ENCODE data around the gene CIRBP. TPM values are rescaled to one million over a fixed set of nuclear protein-coding genes. Genes with fewer than 3 reads are reported as not detected.

The CIRBP gene
- total and polyA plus RNA-seq, 2 of the 13 experiments (the other 11 are each of a cell fraction or from before 2014, with no cell fraction given) = 133 to 140 TPM

DNA sequence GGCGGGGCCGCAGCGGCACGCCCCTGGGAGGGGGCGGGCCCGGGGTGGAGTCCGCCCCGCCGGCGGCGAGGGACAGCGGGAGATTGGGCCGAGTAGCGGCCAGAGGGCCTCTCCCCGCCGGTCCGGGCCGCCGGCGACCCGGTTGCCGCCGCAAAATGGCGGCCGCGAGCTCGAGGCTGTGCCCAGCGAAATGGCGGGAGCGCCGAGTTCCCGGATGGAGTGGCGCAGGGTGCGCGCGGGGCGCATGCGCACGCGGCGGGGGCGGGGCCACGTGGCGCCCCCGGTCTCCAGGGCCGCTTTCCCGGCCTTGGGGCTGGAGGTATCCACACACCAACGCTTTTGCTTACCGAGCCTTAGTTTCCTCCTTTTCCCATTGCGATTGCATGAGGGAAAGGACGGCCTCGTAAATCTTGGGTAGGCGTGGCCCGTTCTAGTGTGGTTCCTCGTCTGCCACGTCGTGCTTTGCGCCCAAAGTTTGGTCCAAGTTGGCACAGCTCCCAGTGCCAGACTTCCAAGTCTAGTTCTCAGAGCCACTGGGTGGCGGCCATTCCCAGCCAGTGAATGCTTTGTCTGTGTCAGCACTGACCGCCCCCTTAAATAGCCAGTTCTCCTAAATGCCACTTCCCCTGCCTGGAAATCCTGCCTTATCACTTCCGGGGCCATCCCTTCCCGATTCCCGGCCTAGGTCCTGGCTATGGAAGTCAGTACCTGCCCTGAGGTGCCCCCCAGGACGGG is 513 bp downstream of the CIRBP start (continued):
- peak; percentile 40 for TF ChIP-seq RXRA (CRISPR knock-in tag; IDR thresholded peaks at IDR 0.05)
- TF ChIP-seq TOE1 (CRISPR knock-in tag; IDR thresholded peaks at IDR 0.05) = peak; percentile 20; the same call in 1 of the 2 replicates
- TF ChIP-seq POLR2A (IDR thresholded peaks at IDR 0.05; ENCODE audit: insufficient read depth in 1 of 2, low read depth in 2 of 2, low read length in 2 of 2) = peak in 1 of 2 experiments; percentile 89; a peak in 2 of 4 replicates
- no peak for TF ChIP-seq FOXA1 (IDR thresholded peaks at IDR 0.05)
- no peak; the same call in 1 of the 2 replicates for TF ChIP-seq FOXA1 (CRISPR knock-in tag; IDR thresholded peaks at IDR 0.05)
- TF ChIP-seq SMARCC2 (IDR thresholded peaks at IDR 0.05) = no peak
- TF ChIP-seq, protein P1, sequence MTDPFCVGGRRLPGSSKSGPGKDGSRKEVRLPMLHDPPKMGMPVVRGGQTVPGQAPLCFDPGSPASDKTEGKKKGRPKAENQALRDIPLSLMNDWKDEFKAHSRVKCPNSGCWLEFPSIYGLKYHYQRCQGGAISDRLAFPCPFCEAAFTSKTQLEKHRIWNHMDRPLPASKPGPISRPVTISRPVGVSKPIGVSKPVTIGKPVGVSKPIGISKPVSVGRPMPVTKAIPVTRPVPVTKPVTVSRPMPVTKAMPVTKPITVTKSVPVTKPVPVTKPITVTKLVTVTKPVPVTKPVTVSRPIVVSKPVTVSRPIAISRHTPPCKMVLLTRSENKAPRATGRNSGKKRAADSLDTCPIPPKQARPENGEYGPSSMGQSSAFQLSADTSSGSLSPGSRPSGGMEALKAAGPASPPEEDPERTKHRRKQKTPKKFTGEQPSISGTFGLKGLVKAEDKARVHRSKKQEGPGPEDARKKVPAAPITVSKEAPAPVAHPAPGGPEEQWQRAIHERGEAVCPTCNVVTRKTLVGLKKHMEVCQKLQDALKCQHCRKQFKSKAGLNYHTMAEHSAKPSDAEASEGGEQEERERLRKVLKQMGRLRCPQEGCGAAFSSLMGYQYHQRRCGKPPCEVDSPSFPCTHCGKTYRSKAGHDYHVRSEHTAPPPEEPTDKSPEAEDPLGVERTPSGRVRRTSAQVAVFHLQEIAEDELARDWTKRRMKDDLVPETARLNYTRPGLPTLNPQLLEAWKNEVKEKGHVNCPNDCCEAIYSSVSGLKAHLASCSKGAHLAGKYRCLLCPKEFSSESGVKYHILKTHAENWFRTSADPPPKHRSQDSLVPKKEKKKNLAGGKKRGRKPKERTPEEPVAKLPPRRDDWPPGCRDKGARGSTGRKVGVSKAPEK (CRISPR knock-in tag; IDR thresholded peaks at IDR 0.05; ENCODE audit: borderline replicate concordance) = no peak
- TF ChIP-seq SIN3B (IDR thresholded peaks at IDR 0.05; ENCODE audit: low read length) = peak; percentile 19; the same call in 1 of the 2 replicates
- TF ChIP-seq, protein P2, sequence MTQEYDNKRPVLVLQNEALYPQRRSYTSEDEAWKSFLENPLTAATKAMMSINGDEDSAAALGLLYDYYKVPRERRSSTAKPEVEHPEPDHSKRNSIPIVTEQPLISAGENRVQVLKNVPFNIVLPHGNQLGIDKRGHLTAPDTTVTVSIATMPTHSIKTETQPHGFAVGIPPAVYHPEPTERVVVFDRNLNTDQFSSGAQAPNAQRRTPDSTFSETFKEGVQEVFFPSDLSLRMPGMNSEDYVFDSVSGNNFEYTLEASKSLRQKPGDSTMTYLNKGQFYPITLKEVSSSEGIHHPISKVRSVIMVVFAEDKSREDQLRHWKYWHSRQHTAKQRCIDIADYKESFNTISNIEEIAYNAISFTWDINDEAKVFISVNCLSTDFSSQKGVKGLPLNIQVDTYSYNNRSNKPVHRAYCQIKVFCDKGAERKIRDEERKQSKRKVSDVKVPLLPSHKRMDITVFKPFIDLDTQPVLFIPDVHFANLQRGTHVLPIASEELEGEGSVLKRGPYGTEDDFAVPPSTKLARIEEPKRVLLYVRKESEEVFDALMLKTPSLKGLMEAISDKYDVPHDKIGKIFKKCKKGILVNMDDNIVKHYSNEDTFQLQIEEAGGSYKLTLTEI (CRISPR knock-in tag; conservative IDR thresholded peaks at IDR 0.05) = no peak
- TF ChIP-seq, protein P3, sequence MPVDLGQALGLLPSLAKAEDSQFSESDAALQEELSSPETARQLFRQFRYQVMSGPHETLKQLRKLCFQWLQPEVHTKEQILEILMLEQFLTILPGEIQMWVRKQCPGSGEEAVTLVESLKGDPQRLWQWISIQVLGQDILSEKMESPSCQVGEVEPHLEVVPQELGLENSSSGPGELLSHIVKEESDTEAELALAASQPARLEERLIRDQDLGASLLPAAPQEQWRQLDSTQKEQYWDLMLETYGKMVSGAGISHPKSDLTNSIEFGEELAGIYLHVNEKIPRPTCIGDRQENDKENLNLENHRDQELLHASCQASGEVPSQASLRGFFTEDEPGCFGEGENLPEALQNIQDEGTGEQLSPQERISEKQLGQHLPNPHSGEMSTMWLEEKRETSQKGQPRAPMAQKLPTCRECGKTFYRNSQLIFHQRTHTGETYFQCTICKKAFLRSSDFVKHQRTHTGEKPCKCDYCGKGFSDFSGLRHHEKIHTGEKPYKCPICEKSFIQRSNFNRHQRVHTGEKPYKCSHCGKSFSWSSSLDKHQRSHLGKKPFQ (CRISPR knock-in tag; IDR thresholded peaks at IDR 0.05; ENCODE audit: insufficient replicate concordance) = no peak
- peak; percentile 20 for TF ChIP-seq AGO1 (IDR thresholded peaks at IDR 0.05; ENCODE audit: low read depth, low read length, poor library complexity, severe bottlenecking)
- TF ChIP-seq, protein P4, sequence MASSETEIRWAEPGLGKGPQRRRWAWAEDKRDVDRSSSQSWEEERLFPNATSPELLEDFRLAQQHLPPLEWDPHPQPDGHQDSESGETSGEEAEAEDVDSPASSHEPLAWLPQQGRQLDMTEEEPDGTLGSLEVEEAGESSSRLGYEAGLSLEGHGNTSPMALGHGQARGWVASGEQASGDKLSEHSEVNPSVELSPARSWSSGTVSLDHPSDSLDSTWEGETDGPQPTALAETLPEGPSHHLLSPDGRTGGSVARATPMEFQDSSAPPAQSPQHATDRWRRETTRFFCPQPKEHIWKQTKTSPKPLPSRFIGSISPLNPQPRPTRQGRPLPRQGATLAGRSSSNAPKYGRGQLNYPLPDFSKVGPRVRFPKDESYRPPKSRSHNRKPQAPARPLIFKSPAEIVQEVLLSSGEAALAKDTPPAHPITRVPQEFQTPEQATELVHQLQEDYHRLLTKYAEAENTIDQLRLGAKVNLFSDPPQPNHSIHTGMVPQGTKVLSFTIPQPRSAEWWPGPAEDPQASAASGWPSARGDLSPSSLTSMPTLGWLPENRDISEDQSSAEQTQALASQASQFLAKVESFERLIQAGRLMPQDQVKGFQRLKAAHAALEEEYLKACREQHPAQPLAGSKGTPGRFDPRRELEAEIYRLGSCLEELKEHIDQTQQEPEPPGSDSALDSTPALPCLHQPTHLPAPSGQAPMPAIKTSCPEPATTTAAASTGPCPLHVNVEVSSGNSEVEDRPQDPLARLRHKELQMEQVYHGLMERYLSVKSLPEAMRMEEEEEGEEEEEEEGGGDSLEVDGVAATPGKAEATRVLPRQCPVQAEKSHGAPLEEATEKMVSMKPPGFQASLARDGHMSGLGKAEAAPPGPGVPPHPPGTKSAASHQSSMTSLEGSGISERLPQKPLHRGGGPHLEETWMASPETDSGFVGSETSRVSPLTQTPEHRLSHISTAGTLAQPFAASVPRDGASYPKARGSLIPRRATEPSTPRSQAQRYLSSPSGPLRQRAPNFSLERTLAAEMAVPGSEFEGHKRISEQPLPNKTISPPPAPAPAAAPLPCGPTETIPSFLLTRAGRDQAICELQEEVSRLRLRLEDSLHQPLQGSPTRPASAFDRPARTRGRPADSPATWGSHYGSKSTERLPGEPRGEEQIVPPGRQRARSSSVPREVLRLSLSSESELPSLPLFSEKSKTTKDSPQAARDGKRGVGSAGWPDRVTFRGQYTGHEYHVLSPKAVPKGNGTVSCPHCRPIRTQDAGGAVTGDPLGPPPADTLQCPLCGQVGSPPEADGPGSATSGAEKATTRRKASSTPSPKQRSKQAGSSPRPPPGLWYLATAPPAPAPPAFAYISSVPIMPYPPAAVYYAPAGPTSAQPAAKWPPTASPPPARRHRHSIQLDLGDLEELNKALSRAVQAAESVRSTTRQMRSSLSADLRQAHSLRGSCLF (CRISPR knock-in tag; IDR thresholded peaks at IDR 0.05; ENCODE audit: borderline replicate concordance) = no peak
- no peak; the same call in 1 of the 2 replicates for TF ChIP-seq ZNF780A (CRISPR knock-in tag; IDR thresholded peaks at IDR 0.05)
- no peak for TF ChIP-seq ZFYVE20 (CRISPR knock-in tag; IDR thresholded peaks at IDR 0.05; ENCODE audit: borderline replicate concordance, low read depth)
- TF ChIP-seq ZNF331 (CRISPR knock-in tag; IDR thresholded peaks at IDR 0.05) = no peak
- TF ChIP-seq NR2F2 (IDR thresholded peaks at IDR 0.05; ENCODE audit: borderline replicate concordance, low read depth) = no peak
- TF ChIP-seq, protein P5, sequence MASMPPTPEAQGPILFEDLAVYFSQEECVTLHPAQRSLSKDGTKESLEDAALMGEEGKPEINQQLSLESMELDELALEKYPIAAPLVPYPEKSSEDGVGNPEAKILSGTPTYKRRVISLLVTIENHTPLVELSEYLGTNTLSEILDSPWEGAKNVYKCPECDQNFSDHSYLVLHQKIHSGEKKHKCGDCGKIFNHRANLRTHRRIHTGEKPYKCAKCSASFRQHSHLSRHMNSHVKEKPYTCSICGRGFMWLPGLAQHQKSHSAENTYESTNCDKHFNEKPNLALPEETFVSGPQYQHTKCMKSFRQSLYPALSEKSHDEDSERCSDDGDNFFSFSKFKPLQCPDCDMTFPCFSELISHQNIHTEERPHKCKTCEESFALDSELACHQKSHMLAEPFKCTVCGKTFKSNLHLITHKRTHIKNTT (CRISPR knock-in tag; IDR thresholded peaks at IDR 0.05) = no peak

Data from HepG2 (cell line).